Measurements from ENCODE around the gene FGF19.
"Not testable (repeated sequence)": the region's sequence is repeated elsewhere in the genome, so short reads cannot be mapped to it uniquely, and the experiment has no call there.

FGF19 gene

DNA sequence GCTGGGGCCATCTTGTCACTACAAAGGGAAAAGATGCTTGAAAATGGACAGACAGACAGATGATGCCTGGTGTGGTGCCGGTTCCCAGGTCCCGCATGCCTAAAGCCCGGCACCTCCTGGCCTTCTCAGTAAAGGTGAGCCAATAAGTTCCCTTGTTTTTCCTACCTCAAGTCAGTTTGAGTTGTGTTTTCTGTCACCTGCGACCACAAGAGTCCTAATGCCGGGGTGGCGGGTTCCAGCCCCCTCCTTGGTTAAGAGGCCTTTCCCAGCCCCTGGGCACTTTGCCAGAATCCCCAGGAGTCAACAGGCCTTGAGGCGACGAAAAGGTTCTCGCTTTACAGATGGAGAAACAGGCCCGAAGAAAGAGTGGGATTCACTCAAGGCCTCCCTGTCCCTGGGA, 9.0 kb downstream of the FGF19 start:
- Mint-ChIP-seq H3K27me3 (peaks cover 44% of the 10 kb centered on the region), H3K4me3 (no peak overlapping the region), H3K27ac (no peak overlapping the region), H3K36me3 (ENCODE audit: low read depth) (no peaks in the 10 kb centered on the region), H3K9me3 (no peaks in the 10 kb centered on the region), H3K4me1 (ENCODE audit: low read depth) (peaks cover 2% of the 10 kb centered on the region)

DNA sequence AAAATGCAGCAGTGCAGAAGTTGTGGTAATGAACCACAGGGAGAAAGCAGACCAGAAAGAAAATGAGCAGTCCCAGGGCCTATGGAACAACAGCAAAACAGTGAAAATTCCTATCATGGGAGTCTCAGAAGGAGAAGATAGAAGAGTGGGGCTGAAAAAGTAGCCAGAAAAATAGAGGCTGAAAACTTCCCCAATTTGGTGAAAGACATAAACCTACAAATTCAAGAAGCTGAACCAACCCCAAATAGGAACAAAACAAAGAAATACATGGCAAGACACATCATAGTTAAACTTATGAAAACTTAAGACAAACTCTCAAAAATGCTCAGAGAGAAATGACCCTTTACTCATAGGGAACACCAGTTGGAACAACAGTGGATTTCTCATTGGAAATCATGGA, 11.4 kb downstream of the FGF19 start:
- Mint-ChIP-seq H3K27ac (no peak overlapping the region), H3K4me3 (no peak overlapping the region), H3K4me1 (ENCODE audit: low read depth) (peaks cover 11% of the 10 kb centered on the region), H3K9me3 (no peaks in the 10 kb centered on the region), H3K27me3 (peaks cover 59% of the 10 kb centered on the region), H3K36me3 (ENCODE audit: low read depth) (no peaks in the 10 kb centered on the region)

DNA sequence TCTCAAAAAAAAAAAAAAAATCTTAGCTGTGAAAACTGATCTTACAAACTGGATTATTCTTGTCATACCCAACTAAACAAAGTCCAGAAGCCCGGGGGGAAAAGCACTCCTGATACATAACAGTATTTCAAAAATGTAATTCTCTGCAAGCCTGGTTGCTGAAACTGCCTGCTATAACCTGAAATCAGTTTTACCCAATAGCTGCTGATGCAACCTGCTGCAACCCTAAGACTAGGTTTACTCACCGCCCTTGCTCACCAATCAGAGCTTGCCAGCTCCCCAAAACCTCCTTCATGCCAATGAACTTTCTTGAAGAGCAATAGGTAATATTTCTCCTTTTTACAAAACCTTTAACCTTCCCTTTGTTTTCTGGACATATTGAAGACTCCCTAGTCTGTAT, 12.4 kb downstream of the FGF19 start:
- H3K27ac Mint-ChIP-seq: no peak overlapping the region

DNA sequence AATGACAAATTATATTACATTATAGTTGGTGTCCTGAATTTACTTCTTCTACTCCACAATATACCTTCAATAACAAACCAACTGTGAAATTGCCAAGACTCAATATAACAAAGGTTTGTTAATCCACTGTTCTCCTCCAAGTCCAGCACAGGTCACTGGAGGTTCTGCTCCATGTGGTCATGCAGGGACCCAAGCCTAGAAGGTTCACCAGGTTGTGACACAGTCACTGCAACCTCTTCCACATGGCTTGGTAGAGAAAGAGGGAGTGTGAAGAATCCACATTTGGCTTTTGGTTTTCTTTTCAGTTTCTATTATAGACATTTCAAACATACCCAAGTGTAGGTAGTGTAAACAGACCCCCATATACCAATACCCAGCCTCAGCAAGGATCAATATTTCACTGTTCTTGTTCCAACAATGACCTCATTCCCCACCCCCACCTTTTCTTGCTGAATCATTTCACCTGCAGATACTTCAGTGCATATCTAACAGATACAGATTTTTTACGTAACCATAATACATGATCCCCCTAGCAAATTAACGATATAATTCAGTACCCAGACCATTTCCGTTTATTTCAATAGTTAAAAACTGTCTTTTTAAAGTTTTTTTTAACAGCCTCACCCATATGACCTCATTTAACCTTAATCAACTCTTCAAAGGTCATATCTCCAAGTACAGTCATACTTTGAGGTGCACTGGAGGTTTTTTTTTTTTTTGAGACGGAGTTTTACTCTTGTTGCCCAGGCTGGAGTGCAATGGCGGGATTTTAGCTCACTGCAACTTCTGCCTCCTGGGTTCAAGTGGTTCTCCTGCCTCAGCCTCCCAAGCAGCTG, 14.1 kb downstream of the FGF19 start:
- H3K4me1 Mint-ChIP-seq (ENCODE audit: low read depth): peaks cover 14% of the 10 kb centered on the region
- no peak overlapping the region for H3K4me3 Mint-ChIP-seq
- H3K36me3 Mint-ChIP-seq (ENCODE audit: low read depth): no peaks in the 10 kb centered on the region
- no peak overlapping the region for H3K27ac Mint-ChIP-seq
- peaks cover 47% of the 10 kb centered on the region for H3K27me3 Mint-ChIP-seq
- no peaks in the 10 kb centered on the region for H3K9me3 Mint-ChIP-seq

More for the DNA sequence above, 12.4 kb downstream of the FGF19 start:
- no peak overlapping the region for H3K4me3 Mint-ChIP-seq
- peaks cover 52% of the 10 kb centered on the region for H3K27me3 Mint-ChIP-seq
- H3K4me1 Mint-ChIP-seq (ENCODE audit: low read depth): peaks cover 11% of the 10 kb centered on the region
- H3K9me3 Mint-ChIP-seq: no peaks in the 10 kb centered on the region
- no peaks in the 10 kb centered on the region for H3K36me3 Mint-ChIP-seq (ENCODE audit: low read depth)

DNA sequence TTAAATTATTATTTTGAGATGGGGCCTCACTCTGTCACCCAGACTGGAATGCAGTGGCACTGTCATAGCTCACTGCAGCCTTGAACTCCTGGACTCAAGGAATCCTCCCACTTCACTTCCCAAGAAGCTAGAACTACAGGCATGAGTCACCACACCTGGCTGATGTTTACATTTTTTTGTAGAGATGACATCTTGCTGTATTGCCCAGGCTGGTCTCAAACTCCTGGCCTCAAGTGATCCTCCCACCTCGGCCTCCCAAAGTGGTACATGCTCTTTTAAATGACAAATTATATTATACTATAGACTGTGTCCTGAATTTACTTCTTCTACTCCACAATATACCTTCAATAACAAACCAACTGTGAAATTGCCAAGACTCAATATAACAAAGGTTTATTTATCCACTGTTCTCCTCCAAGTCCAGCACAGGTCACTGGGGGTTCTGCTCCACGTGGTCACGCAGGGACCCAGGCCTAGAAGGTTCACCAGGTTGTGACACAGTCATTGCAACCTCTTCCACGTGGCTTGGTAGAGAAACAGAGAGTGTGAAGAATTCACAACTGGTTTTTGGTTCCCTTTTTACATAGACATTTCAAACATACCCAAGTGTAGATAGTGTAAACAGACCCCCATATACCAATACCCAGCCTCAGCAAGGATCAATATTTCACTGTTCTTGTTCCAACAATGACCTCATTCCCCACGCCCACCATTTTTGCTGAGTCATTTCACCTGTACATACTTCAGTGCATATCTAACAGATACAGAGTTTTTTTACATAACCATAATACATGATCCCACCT, 15.7 kb downstream of the FGF19 start:
- peaks cover 47% of the 10 kb centered on the region for H3K27me3 Mint-ChIP-seq

DNA sequence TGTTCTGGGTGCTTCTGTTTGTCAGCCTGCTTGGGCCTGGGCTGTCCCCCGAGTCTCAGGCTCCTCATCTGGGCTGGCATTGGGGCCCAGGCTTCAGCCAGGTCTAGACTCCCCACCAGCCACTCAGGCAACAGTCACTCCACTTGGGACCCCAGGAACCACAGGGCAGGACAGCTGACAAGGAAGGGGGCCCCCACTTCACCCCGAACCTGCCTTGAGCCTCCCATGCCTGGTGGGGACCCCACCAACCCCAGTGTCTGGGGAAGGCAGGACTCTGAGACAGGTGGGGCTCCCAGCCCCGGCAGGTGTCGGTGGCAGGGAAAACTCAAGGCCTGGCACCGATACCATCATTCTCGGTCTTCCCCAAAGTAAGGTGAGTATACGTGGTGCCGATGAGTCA, 17.0 kb downstream of the FGF19 start:
- Mint-ChIP-seq H3K9me3 (no peaks in the 10 kb centered on the region), H3K27ac (no peak overlapping the region), H3K27me3 (peaks cover 35% of the 10 kb centered on the region), H3K36me3 (ENCODE audit: low read depth) (no peaks in the 10 kb centered on the region), H3K4me1 (ENCODE audit: low read depth) (peaks cover 14% of the 10 kb centered on the region), H3K4me3 (no peak overlapping the region)

More for the DNA sequence above, 15.7 kb downstream of the FGF19 start:
- not testable (repeated sequence) for H3K9me3 Mint-ChIP-seq; H3K4me3 Mint-ChIP-seq; H3K27ac Mint-ChIP-seq; H3K36me3 Mint-ChIP-seq (ENCODE audit: low read depth)
- peaks cover 14% of the 10 kb centered on the region for H3K4me1 Mint-ChIP-seq (ENCODE audit: low read depth)

DNA sequence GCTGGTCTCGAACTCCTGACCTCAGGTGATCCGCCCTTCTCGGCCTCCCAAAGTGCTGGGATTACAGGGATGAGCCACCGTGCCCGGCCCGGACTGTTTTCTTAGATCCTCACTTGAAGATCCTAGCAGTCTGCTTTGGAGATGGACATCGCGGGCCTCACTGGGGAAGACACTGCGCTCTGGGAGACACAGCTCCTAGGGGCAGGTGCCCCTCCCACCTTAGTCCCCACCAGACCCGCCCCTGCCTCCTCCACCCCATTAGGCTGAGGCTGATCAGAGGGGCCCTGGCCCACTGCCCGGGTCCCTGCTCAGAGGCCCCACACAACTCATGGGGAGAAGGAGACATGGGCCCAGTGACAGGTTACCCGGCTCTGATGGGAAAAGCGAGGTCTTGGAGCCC, 17.4 kb downstream of the FGF19 start:
- peaks cover 31% of the 10 kb centered on the region for H3K27me3 Mint-ChIP-seq
- no peak overlapping the region for H3K27ac Mint-ChIP-seq
- no peaks in the 10 kb centered on the region for H3K36me3 Mint-ChIP-seq (ENCODE audit: low read depth)
- no peaks in the 10 kb centered on the region for H3K9me3 Mint-ChIP-seq
- peaks cover 14% of the 10 kb centered on the region for H3K4me1 Mint-ChIP-seq (ENCODE audit: low read depth)
- H3K4me3 Mint-ChIP-seq: no peak overlapping the region

DNA sequence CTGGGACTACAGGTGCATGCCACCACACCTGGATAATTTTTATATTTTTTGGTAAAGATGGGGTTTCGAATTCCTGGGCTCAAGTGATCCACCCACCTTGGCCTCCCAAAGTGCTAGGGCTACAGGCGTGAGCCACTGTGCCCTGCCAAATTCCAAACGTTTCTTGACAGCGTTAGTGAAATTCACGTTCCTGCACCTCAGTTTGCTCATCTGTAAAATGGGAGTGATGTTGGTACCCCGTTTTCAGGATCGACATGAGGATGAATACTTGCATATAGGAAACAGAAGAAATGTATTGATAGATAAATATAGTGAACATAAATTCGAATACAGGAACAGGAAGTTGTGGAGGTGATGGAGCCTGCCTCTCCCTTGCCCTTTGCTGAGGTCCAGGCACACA, 18.5 kb downstream of the FGF19 start:
- H3K9me3 Mint-ChIP-seq: no peaks in the 10 kb centered on the region
- H3K4me3 Mint-ChIP-seq: no peak overlapping the region
- H3K27ac Mint-ChIP-seq: no peak overlapping the region
- H3K4me1 Mint-ChIP-seq (ENCODE audit: low read depth): peaks cover 14% of the 10 kb centered on the region
- peaks cover 26% of the 10 kb centered on the region for H3K27me3 Mint-ChIP-seq
- H3K36me3 Mint-ChIP-seq (ENCODE audit: low read depth): no peaks in the 10 kb centered on the region

DNA sequence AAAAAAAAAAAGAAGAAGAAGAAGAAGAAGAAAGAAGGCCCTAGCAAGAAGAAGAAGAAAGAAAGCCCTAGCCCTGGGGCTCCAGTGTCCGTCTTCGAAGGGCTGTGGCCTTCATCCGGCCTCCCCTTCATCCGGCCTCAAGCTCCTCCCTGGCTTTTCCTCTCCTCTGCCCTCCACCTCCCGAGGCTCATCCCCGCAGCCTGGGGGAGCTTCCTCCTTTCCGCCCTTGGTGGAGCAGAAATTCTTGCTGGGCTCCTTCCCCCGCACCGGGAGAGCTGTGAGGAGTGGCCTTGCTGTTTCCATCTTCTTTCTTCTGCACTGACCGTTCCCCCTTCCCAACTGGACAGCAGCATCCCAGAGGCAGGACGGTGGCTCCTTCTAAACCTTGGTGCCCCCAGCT, 19.2 kb downstream of the FGF19 start:
- Mint-ChIP-seq H3K27me3 (peaks cover 21% of the 10 kb centered on the region), H3K36me3 (ENCODE audit: low read depth) (no peaks in the 10 kb centered on the region), H3K27ac (no peak overlapping the region), H3K4me1 (ENCODE audit: low read depth) (peaks cover 11% of the 10 kb centered on the region), H3K9me3 (no peaks in the 10 kb centered on the region), H3K4me3 (no peak overlapping the region)

DNA sequence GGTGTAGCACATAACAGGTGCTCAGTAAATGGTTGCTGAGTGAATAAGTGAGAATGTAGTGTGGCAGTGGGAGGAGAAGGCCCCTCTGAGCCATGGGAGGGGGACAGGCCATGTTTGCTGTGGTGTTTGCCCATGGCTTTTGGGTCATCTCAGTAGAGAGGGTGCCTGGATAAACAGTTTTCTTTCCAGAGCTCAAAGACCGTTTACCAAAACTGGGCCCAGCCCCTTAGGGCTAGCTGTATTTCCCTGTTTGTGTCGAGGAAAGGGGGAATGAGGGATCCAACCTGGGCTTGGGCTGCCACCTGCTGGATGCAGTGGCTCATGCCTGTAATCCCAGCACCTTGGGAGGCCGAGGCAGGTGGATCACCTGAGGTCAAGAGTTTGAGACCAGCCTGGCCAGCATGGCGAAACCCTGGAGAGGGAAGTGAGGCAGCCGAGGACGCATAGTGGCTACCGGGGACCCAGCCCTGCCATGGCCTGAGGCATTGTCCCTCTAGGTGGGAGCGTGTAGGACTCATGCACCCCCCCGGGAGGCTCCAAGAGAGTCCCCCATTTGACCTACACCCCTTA, 20.0 kb downstream of the FGF19 start:
- Mint-ChIP-seq H3K4me1 (ENCODE audit: low read depth) (peaks cover 8% of the 10 kb centered on the region), H3K4me3 (no peak overlapping the region), H3K9me3 (no peaks in the 10 kb centered on the region), H3K27me3 (peaks cover 18% of the 10 kb centered on the region), H3K27ac (no peak overlapping the region), H3K36me3 (ENCODE audit: low read depth) (no peaks in the 10 kb centered on the region)

DNA sequence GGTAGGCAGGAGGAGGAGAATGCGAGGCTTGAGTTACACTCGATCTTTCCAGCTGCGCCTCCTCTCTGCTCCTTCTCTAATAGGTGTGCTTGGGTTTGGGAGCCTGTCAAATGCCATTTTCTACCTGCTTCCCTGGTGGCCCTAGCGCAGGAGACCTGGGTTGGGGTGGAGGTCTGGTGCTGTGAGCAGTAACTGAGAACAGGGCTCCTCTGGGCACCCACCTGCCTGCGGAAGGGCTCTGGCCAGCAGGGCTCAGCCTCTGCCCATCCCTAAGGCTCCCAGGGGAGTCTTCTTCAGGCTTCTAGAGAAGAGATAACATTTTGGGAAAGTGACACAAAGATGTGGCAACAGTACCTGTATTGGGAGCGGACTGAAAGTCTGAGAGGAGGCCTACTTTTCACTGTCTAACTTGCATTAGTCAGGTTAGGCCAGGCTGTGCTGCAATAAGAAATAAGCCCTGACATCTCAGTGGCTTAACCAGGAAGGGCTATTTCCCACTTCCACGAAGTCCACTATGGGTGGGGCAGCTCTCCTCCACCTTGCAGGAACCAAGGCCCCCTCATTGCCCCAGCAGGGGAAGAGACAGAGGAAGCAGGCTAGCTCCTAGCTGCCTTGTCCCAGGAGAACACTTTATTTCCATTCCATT, 21.0 kb downstream of the FGF19 start:
- no peak overlapping the region for H3K27ac Mint-ChIP-seq
- H3K4me3 Mint-ChIP-seq: no peak overlapping the region
- no peaks in the 10 kb centered on the region for H3K9me3 Mint-ChIP-seq
- H3K4me1 Mint-ChIP-seq (ENCODE audit: low read depth): peaks cover 4% of the 10 kb centered on the region
- H3K36me3 Mint-ChIP-seq (ENCODE audit: low read depth): no peaks in the 10 kb centered on the region
- peaks cover 14% of the 10 kb centered on the region for H3K27me3 Mint-ChIP-seq

DNA sequence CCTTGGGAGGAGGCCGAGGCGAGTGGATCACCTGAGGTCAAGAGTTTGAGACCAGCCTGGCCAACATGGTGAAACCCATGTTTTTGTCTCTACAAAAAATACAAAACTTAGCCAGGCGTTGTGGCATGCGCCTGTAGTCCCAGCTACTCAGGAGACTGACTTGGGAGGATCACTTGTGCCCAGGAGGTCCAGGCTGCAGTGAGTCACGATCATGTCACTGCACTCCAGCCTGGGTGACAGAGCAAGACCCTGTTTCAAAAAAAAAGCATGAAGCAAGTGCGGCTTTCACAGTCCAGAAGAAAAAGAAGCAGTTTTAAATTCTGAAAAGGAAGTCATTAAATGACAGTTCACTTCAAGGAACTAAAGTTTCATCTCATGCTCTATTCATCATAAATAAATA, 21.6 kb downstream of the FGF19 start:
- Mint-ChIP-seq H3K4me3 (no peak overlapping the region), H3K9me3 (no peaks in the 10 kb centered on the region), H3K27me3 (peaks cover 14% of the 10 kb centered on the region), H3K27ac (no peak overlapping the region), H3K4me1 (ENCODE audit: low read depth) (peaks cover 4% of the 10 kb centered on the region), H3K36me3 (ENCODE audit: low read depth) (no peaks in the 10 kb centered on the region)

DNA sequence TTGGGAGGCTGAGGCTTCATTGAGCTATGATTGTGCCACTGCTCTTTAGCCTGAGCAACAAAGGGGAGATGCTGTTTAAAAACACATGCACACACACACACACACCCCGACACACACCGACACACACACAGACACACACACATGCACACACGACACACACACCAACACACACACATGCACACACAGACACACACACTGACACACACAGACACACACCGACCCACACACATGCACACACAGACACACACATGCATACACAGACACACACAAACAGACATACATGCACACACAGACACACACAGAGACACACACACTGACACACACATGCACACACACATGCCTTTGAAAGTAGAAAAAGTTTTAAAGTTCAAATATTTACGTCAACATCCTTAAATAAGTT, 23.1 kb downstream of the FGF19 start:
- Mint-ChIP-seq H3K4me3 (no peak overlapping the region), H3K36me3 (ENCODE audit: low read depth) (no peaks in the 10 kb centered on the region), H3K4me1 (ENCODE audit: low read depth) (no peaks in the 10 kb centered on the region), H3K27ac (no peak overlapping the region), H3K27me3 (peaks cover 11% of the 10 kb centered on the region), H3K9me3 (no peaks in the 10 kb centered on the region)

DNA sequence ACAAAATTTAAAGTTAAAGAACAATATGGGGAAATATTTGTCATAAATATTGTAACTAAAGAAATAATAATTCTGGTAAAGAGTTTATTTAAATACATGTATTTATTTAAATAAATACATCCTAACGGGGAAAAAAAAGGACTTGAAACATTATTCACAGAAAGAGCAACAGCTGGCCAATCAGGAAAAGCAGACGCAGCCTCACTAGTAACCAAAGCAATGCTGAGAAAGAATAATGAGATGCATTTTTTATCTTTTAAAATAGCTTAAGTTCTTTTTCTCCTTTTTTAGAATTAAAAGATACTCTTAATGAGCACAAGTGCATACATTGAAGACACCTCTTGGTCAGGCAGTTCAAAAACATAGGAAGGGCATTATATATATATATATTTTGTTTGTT, 26.1 kb downstream of the FGF19 start:
- H3K4me1 Mint-ChIP-seq (ENCODE audit: low read depth): peaks cover 22% of the 10 kb centered on the region
- no peak overlapping the region for H3K27ac Mint-ChIP-seq
- no peak overlapping the region for H3K4me3 Mint-ChIP-seq
- H3K36me3 Mint-ChIP-seq (ENCODE audit: low read depth): peaks cover 7% of the 10 kb centered on the region
- no peaks in the 10 kb centered on the region for H3K9me3 Mint-ChIP-seq
- H3K27me3 Mint-ChIP-seq: peaks cover 6% of the 10 kb centered on the region

Measured in stimulated activated naive CD8-positive, alpha-beta T cell treated with anti-CD3 and anti-CD28 coated beads, Interleukin-15, Interleukin-2, amounts not matched to agents 100 ng/mL and 50 ng/mL, for 24 hours (primary cell).